H1 (cell line): ENCODE data around the gene STX11.

Experiments used
- CBX5 ChIP-seq: fragments of 300-800, 300-1000 bp; sonication (generic); IDR thresholded peaks from 2 replicates; pipeline ENCODE4 v1.7.1; 2016; ENCODE audit warnings: antibody characterized with exemption, low read length, low read depth
- CTCF ChIP-seq, 3 experiments: IDR thresholded peaks; 1 replicate in 2 of 3; 2 replicates in 1 of 3; pipeline versions ENCODE4 v1.5.1 to v1.6.1; 2011; ENCODE audit warnings: low read length in 3 of 3, mild to moderate bottlenecking in 3 of 3, inconsistent platforms in 2 of 3, low read depth in 1 of 3, moderate library complexity in 1 of 3; ENCODE audit not compliant: insufficient read depth in 1 of 3; ENCODE audit errors: control extremely low read depth in 1 of 3
- EZH2 ChIP-seq: fragments of 200-600 bp; sonication (generic); IDR thresholded peaks from 2 replicates; pipeline ENCODE4 v1.7.1; 2012; ENCODE audit warnings: low read depth, mild to moderate bottlenecking, moderate library complexity, low read length, inconsistent platforms; ENCODE audit not compliant: severe bottlenecking
- GABPA ChIP-seq: IDR thresholded peaks from 2 replicates; pipeline ENCODE4 v1.6.1; 2011; ENCODE audit warnings: mild to moderate bottlenecking, low read length, moderate library complexity, borderline replicate concordance; ENCODE audit not compliant: insufficient read depth
- POLR2AphosphoS5 ChIP-seq: IDR thresholded peaks from 2 replicates; pipeline ENCODE4 v1.6.1; 2011; ENCODE audit warnings: low read depth, low read length
- POU5F1 ChIP-seq: IDR thresholded peaks from 2 replicates; pipeline ENCODE4 v1.6.1; 2011; ENCODE audit warnings: low read depth, mild to moderate bottlenecking, low read length, moderate library complexity
- RNF2 ChIP-seq: fragments of 200-900, 300-1000 bp; sonication (generic); IDR thresholded peaks from 2 replicates; pipeline ENCODE4 v1.7.1; 2016; ENCODE audit warnings: borderline replicate concordance, low read depth, mild to moderate bottlenecking, antibody characterized with exemption, low read length; ENCODE audit not compliant: poor library complexity, severe bottlenecking; ENCODE audit errors: missing control alignments
- SP1 ChIP-seq: IDR thresholded peaks from 2 replicates; pipeline ENCODE4 v1.6.1; 2011; ENCODE audit warnings: low read depth, low read length
- SRF ChIP-seq: IDR thresholded peaks from 2 replicates; pipeline ENCODE4 v1.6.1; 2011; ENCODE audit warnings: mild to moderate bottlenecking, low read depth, low read length, moderate library complexity
- TAF1 ChIP-seq: IDR thresholded peaks from 2 replicates; pipeline ENCODE4 v1.6.1; 2011; ENCODE audit warnings: mild to moderate bottlenecking, low read depth, low read length
- TBP ChIP-seq: IDR thresholded peaks from 2 replicates; pipeline ENCODE4 v1.6.1; 2011; ENCODE audit warnings: low read depth, low read length, improper control_type of control experiment
- YY1 ChIP-seq: IDR thresholded peaks from 2 replicates; pipeline ENCODE4 v1.6.1; 2011; ENCODE audit warnings: low read depth, mild to moderate bottlenecking, low read length

GRCh38 chr6:144189351-144189750, 39.0 kb downstream of the STX11 start:
- no peak for TF ChIP-seq EZH2
- no peak for TF ChIP-seq SRF
- TF ChIP-seq RNF2: no peak
- TF ChIP-seq TBP: no peak
- TF ChIP-seq CTCF (IDR thresholded peaks at IDR 0.05; ENCODE audit: control extremely low read depth in 1 of 3, insufficient read depth in 1 of 3, low read depth in 1 of 3, low read length in 3 of 3): no peak
- no peak for TF ChIP-seq TAF1
- no peak for TF ChIP-seq SP1
- no peak for TF ChIP-seq GABPA
- no peak for TF ChIP-seq CBX5
- no peak for TF ChIP-seq POLR2AphosphoS5
- TF ChIP-seq YY1: no peak
- TF ChIP-seq POU5F1: no peak
